GM19395 (cell line): ENCODE data around the gene C12orf75.
"Not testable (repeated sequence)": the region's sequence is repeated elsewhere in the genome, so short reads cannot be mapped to it uniquely, and the experiment has no call there.

ENCODE experiments used
- ATAC-seq: cut with Tn5 transposase; IDR thresholded peaks from one replicate; pipeline ENCODE4 v1.9.1; 2021; ENCODE audit warnings: mild to moderate bottlenecking, moderate library complexity; ENCODE audit not compliant: unreplicated experiment

C12orf75 gene

DNA sequence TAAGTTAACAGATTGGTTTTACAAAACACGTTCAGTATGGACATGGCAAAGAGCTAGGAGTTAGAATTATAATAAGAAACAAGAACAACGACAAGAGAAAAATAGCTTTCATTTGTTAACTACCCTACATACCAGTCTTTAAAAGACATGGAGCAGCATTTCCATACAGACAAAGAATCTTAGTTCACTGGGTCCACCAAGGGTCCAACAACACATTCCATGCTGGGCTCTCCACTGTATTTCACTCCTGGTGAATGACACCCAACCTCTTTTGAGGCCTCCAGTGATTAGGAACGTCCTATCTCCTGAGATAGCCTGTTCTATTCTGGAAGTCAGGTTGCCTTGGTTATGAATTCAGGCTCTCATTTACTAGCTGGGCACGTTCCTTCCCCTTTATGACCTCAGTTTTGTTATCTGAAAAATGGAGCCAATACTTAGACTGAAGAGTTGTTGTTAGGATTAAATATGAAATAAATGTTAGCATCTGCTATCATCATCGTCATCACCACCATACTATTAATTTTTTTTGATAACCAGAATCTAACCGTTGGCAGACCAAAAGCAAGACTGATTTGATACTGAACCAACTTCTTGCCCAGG, 37.7 kb downstream of the C12orf75 start:
- no peak for ATAC-seq

DNA sequence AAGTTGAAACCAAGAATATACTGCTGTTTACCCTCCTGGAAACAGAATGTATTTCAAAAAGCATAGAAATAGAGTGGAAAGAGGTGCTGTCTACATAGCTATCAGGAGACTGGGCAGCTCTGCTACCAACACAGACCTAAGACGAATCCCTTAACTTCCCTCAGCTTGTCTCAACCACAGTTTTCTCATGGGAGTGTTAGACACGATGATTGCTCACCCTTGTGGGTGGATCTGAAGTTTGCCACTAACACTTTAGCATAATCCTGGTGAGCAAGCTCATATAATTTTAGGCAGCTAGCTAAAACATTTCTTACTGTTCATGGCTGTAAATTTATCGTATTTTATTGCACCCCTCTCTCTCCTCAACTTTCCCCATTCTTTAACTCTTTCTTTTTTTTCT, 38.5 kb downstream of the C12orf75 start:
- no peak for ATAC-seq

DNA sequence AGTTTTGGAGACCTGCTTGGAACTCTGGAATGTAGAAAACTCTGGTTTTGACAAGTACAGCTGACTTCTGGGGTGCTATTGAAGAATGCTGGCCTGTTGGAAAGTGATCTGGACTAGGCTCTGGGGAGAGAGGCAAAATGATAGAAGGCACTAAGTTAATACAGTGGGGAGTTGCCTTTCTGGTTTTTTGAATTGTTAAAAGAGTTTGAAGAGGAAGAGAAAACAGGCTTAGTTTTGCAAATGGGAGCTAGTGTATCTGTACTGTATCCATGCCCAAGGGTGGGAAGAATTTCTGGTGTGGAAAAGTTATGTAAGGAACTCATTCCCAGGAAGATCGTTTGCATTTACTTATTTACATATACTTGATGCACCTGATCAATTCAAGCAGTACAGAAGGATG, 43.8 kb downstream of the C12orf75 start:
- no peak for ATAC-seq

DNA sequence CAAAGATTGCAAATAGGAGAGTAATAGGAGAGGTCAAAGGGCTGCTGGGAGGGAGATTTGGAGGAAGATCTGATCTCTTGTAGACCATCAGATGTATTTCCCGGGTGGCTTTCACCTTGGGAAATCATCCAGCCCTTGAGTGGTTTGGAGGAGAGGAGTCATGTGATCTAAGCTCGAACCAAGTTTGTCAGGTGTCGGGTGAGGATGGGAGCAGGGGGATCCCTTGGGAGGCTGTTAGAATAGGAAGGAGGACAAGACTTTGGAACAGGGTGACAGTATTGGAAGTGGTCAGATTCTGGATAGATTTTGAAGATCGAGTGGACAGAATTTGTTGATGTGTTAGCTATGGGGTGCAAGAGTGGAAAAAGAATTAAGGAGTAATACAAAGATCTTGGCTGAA, 46.6 kb downstream of the C12orf75 start:
- ATAC-seq: no peak

DNA sequence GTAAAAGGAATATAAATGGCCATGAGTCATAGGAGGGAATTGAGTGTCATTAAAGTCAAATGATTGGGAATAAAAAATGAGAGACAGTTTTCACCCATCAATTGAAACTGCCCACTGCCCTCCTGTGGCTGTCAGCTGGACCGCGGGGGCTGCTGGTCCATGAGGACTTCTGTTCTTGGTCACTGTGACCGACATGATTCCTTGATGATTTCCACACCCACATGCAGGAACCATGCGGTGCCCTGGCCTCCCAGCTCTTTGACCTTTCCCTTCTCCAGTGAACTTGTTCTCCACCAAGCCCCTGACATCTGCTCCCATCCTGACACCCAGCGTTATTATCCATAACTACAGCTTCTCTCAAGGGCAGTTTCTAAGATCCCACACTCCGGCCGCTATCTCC, 48.4 kb downstream of the C12orf75 start:
- no peak for ATAC-seq

DNA sequence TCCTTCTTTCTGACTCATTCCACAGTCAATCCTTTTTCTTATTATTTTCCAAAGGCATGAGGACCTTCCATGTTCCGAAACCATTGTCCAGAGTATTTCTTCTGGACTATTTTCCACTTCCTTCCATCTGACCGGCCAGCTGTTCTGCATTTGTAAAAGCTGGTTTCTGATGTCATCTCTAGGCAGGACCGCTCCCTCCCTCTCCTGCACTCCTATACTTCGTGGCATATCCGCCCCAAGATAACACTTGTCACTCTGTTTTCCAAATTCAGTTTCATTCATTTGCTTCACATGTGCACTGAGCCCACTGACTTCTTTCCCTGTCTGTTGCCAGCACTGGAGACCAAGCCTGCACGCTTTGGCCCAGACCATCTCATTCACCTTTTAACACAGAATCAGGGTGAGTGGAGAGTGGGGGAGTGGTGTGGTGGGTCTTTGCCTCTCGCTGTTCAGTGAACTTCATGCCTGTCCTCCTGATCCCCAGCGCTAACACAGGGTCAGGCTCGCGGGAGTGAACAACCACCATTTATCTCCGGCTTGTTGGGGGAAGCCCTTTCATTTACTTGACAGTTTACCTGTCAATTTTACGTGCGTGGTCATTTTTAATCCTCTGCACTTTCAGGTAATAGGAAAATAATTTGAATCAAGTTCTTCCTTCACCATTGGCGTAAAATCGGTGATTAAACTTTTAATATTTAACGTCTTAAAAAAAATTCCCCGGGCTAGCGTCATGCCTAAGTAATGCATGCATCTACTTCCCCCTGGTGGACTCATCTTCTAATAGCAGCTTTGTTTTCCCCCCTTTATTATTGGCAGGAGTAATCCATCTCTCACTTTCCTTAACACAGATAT, 52.5 kb downstream of the C12orf75 start:
- no peak for ATAC-seq

DNA sequence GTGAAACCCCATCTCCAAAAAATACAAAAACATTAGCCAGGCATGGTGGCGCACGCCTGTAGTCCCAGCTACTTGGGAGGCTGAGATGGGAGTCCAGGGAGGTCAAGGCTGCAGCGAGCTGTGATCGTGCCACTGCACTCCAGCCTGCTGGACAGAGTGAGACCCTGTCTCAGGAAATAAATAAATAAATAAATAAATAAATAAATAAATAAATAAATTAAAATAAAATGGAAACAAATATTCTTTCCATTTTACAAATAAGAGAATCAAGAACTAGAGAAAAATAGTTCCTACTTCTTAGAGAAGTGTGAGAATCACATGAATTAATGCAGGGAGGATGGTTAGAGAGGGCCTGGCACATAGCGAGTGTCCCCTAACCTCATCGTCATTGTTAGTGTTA, 53.7 kb downstream of the C12orf75 start:
- no peak for ATAC-seq

DNA sequence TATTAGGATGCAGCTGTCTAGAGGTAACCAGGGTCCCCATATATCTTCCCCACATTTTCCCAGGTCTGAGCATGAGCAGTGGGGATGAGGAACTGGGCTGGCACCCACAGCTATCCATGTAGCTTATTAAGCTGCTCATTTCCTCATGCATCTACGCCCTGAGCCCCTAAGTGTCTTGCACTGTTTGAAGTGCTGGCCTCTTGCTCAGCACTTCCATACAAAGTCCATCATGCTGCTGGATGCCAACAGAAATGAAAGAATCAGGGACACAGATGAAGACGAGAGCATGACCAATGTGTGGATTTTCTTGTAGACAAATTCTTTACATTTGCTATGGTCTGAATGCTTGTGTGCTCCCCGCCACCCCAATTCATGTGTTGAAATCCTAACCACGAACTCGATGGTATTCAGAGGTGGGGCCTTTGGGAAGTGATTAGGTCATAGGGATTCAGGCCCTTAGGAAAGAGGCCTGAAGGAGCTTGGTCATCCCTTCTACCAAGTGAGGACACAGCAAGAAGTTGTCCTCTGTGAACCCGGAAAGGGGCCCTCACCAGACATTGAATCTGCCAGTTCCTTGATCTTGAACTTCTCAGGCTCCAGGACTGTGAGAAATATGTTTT, 54.5 kb downstream of the C12orf75 start:
- no peak for ATAC-seq

DNA sequence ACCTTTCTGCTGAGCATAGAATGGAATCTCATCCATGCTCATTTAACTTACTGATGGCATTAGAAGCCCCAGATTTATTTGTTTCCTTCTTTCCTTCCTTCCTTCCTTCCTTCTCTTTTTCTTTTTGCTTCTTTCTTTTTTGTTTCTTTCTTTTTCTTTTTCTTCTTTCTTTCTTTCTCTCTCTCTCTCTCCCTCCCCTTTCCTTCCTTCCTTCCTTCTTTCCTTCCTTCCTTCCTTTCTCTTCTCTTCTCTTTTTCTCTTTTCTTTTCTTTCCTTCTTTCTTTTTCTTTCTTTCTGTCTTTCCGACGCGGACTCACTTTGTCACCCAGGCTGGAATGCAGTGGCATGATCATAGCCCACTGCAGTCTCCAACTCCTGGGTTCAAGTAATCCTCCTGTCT, 55.9 kb downstream of the C12orf75 start:
- ATAC-seq: no peak

DNA sequence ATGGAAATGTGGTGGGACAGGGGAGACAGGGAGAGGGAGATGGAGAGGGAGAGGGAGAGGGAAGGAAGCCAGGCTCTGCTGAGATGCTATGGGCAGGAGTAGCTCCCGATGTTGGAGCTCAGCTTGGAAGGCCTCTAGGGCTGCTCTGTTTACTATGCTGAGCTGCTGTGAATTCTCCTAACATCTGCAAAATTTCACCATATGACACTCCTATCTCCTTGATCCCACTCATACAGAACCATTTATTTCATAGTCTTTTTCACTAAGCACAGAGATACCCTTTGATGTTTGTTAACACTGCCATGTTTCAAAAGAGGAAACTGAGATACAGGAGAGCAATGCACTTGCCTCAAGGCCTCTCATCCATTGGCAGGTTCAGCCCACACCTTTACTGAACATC, 60.7 kb downstream of the C12orf75 start:
- ATAC-seq: no peak

DNA sequence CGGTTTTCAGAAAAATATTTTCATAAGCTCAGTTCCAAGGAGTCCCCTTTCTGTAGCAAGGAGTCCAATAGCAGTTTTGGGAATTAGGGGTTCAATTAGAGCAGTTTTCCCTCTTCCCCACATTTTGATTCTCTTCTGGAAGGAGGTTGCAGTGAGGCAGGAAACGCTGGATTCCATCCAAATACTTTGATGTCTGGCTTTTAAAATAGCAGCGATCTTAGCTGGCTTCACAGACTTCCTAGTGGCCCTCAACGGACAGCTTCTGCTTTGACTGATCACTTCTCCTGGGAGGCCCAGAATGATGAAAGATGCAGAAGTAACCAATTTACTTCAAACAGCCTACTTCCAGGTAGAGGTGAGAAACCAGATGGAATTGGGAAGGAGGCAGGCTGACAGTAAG, 63.1 kb downstream of the C12orf75 start:
- no peak for ATAC-seq

DNA sequence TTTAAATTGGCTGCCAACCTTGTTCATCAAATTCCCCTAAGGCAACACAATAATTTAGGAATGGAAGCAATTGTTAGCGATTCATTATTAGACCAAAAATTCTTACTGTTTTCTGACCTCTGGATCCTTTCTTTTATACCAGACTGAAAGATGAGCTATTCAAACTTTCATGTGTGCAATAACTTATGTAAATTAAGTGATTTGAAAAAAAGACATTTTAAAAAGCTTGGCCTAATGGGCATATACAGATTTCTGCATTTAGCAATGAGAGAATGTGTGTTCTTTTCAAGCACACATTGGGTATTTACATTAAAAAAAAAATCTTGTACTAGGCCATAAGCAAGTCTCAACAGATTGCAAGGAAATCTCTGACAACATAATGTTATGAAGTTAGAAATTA, 65.5 kb downstream of the C12orf75 start:
- no peak for ATAC-seq

DNA sequence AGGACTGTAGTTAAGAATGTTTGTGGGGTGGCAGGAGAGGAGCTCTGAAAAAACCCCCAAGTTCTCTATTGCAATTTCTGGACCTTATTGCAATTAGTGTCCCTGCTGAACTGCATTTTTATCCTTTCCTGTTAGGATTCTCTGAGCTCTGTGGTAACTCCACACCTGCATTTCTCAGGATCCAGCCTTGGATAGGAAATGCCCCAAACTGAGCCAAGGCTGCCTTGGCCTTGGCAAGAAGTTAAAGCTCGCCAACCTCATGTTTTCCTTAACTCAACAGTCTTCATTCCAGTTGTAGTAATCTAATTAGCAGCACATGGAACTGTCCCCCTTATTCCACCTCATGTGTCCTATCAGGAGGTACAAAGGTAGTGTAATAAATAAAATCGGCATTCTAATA, 66.5 kb downstream of the C12orf75 start:
- no peak for ATAC-seq

DNA sequence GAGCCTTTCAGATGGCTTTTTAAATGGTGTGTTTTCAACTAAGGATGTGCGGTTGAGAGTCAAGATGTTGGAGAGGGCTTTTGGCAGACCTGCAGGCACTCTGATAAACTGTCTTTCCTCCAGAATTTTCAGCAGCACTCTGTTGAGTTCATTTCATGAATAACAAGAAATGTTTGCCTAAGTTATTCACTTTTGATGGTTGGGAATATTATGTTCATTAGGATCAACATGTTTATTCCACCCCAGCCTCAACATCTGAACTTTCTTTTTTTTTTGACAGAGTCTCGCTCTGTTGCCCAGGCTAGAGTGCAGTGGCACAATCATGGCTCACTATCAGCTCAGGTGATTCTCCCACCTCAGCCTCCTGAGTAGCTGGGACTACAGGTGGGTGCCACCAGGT, 68.4 kb downstream of the C12orf75 start:
- no peak for ATAC-seq

DNA sequence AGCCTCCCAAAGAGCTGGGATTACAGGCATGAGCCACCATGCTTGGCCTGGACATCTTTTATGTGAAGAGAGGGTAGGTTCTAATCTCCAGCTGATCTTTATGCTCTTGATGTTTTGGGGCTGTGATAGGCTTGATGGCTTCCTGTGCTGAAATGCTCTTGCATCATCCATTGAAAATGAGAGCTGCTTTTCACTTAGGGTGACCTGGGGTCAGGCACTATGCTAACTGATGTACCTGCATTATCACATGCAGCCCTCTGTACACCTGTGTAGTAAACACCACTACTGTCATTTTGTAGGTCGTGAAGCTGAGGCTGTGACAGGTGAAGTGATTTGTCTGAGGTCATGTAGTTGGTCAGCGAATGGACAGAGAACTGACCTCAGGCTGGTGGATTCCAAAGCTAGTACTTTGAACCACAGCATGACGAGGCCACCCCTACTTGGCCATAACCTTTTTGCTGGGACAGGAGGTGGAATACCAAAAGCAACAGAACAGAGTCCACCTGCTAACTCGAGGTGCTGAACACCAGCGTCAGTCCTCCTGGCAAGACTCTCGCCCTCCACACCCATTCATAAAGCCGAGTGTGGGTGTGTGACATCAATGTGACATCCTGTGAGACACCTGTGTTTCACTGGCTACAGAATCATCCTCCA, 69.1 kb downstream of the C12orf75 start:
- no peak for ATAC-seq

DNA sequence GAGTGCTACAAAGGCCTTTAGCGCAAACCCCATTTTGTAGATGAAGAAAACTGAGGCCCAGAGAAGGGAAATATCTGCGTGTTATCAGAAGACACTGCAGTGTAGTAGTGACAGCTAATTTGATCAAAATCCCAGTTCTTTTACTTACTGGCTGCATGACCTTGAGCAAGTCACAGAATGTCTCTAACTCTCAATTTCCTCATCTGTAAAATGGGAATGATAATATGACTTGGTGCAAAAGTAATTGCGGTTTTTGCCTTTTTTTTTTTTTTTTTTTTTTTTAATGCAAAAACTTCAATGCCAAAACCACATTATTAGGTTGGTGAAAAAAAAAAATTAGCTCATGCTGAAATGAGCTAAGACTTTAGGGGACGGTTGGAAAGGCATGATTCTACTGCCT, 69.7 kb downstream of the C12orf75 start:
- ATAC-seq: no peak

DNA sequence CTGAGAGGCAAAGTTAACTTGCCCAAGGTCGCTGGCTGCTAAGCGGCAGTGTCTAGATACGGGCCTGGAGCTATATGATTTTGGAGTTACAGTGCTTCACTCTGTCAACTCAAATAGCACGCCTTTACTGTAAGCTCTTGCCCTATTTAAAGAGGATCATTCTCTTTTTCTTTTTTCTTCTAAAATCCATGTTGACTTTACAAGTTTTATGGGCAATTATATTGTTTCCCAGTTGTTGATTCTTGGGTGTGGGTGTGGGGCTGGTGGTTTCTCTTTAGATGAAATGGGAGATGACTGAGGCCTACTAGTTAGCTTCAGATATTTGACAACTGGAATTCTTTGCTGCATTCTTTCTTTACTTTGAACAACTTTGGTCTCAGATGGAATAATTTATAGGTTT, 70.7 kb downstream of the C12orf75 start:
- ATAC-seq: no peak

DNA sequence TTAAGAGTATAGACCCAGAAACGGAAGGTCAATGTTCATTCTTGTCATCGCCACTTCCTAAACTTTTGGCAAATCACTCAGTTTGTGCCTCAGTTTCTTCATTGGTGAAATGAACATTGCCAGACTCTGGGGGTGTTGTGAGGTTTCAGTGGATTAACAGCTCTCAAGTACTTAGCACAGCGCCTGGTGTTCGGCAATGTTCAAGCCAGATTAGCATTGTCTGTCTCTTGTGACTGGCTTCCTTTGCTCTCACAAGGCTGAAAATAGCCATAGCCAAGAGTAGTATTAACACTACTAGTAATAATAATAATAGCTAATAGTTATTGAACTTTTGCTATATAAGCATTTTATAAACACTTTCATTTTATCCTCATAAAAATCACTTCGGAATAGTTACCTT, 71.9 kb downstream of the C12orf75 start:
- no peak for ATAC-seq

DNA sequence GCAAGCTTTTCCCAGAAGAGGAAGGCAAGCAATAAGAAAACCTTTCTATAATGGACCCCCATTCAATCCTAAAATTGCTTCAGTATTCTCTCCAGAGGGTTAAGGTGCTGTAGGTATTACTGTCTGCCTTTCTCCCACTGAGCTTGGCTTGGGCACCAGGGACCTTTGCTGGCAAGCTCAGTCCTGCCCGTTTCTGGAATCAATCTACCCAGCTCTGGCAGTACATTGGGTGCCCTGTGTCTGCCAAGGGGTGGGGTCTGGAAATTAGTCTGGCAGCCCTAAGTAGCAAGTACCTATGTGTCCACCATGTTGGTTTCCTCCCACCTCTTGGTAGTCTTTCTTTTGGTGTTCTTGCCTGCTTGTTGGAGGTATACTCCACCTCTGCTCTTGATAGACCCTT, 72.6 kb downstream of the C12orf75 start:
- no peak for ATAC-seq

DNA sequence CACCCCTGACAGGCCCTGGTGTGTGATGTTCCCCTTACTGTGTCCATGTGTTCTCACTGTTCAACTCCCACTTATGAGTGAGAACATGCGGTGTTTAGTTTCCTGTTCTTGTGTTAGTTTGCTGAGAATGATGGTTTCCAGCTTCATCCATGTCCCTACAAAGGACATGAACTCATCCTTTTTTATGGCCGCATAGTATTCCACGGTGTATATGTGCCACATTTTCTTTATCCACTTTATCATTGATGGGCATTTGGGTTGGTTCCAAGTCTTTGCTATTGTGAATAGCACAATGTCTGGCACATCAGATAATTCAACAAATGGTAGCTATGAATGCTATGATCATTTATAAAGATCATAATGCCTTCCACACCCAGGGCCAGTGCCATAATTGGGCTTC, 73.6 kb downstream of the C12orf75 start:
- not testable (repeated sequence) for ATAC-seq

DNA sequence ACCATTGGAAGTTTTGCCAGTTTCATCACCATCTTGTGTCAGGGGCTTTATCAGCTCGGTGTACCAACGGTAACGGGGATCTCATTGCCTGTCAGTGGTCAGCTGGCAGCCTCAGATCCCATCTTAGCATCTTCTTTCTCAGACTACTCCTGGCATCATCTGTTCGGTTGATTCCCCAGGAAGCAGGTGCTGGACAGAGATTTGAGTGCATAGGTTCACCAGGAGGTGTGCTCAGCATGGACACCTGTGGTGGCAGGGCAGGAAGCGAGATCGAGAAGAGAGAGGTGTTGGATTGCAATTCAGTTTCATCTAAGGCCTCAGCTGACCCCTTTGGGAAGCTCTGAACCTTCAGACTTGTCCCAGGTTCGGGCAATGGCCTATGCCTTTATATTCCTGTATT, 76.0 kb downstream of the C12orf75 start:
- no peak for ATAC-seq

DNA sequence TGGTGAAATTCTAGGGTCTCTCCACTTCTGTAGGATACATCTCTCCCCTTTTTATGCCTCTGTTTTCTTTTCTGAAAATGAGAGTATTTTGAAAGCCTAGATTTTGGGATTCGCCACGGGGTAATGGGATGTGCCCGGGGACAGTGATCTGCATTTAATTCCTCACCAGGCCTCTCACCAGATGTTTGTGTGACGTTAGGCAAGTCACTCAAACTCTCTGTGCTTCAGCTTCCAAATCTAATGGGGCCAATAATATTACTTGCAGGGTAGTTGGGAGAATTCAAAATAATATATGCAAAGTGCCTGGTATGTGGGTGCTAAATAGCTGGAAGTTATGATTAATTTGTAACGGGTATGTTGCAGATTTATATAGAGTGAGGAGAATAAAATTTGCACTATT, 78.8 kb downstream of the C12orf75 start:
- no peak for ATAC-seq
